A549 treated with RU486 at 1 μM for 4 hours (cell line): ENCODE measurements around the gene IRF9. TPM values are rescaled to one million over a fixed set of nuclear protein-coding genes. Genes with fewer than 3 reads are reported as not detected.

Experiments
- total RNA-seq: library from RNA; stranded (reverse); fragments of 200-300 nt; extraction: Qiagen RNA extraction; gene quantifications from 5 replicates; pipeline ENCODE4 v1.2.3, GENCODE V29; 2022; ENCODE audit warnings: low read depth

IRF9 gene
- total RNA-seq, 1 experiment from 2014 or later = 18.6 TPM

Other genes starting within 250 kb of the IRF9 start
- 42.2 to 47.9 TPM (median 46.2 TPM) in 5 replicates for gene DHRS4, start 207.5 kb upstream of the IRF9 start, total RNA-seq
- 22.1 to 37.0 TPM (median 30.3 TPM) in 5 replicates for gene DHRS4L2, start 172.3 kb upstream of the IRF9 start, total RNA-seq
- gene CARMIL3, start 109.3 kb upstream of the IRF9 start, total RNA-seq = 0.34 to 0.95 TPM (median 0.49 TPM) in 5 replicates
- not detected in 5 replicates for gene CPNE6, start 89.7 kb upstream of the IRF9 start, total RNA-seq
- gene PCK2, start 67.0 kb upstream of the IRF9 start, total RNA-seq = 16.5 to 22.6 TPM (median 20.9 TPM) in 5 replicates
- gene DCAF11, start 46.5 kb upstream of the IRF9 start, total RNA-seq = 19.5 to 23.6 TPM (median 20.5 TPM) in 5 replicates
- 0.72 to 1.2 TPM (median 0.80 TPM) in 5 replicates for gene NRL, start 46.3 kb upstream of the IRF9 start, total RNA-seq
- 0.17 to 0.31 TPM in 2 of 5 replicates, not detected in the others for gene FITM1, start 30.6 kb upstream of the IRF9 start, total RNA-seq
- 166 to 196 TPM (median 176 TPM) in 5 replicates for gene PSME1, start 25.1 kb upstream of the IRF9 start, total RNA-seq
- gene EMC9, start 19.7 kb upstream of the IRF9 start, total RNA-seq = 45.0 to 65.7 TPM (median 61.1 TPM) in 5 replicates
- 163 to 221 TPM (median 173 TPM) in 5 replicates for gene PSME2, start 14.7 kb upstream of the IRF9 start, total RNA-seq
- gene RNF31, start 13.8 kb upstream of the IRF9 start, total RNA-seq = 18.9 to 37.4 TPM (median 28.0 TPM) in 5 replicates
- 4.0 to 5.5 TPM (median 5.1 TPM) in 5 replicates for gene REC8, start 10.8 kb downstream of the IRF9 start, total RNA-seq
- gene IPO4, start 27.6 kb downstream of the IRF9 start, total RNA-seq = 79.3 to 90.2 TPM (median 86.3 TPM) in 5 replicates
- 63.2 to 70.0 TPM (median 67.6 TPM) in 5 replicates for gene TM9SF1, start 34.2 kb downstream of the IRF9 start, total RNA-seq
- gene TSSK4, start 44.4 kb downstream of the IRF9 start, total RNA-seq = not detected in 5 replicates
- gene CHMP4A, start 52.2 kb downstream of the IRF9 start, total RNA-seq = 71.9 to 101 TPM (median 93.0 TPM) in 5 replicates
- gene MDP1, start 54.8 kb downstream of the IRF9 start, total RNA-seq = 27.3 to 34.4 TPM (median 29.4 TPM) in 5 replicates
- 444 to 520 TPM (median 484 TPM) in 5 replicates for gene NEDD8, start 71.1 kb downstream of the IRF9 start, total RNA-seq
- gene GMPR2, start 71.7 kb downstream of the IRF9 start, total RNA-seq = 54.3 to 66.4 TPM (median 58.1 TPM) in 5 replicates
- 34.2 to 38.2 TPM (median 36.6 TPM) in 5 replicates for gene TINF2, start 81.4 kb downstream of the IRF9 start, total RNA-seq
- gene TGM1, start 101.9 kb downstream of the IRF9 start, total RNA-seq = 0.53 to 1.1 TPM (median 1.0 TPM) in 5 replicates
- 15.2 to 18.4 TPM (median 16.6 TPM) in 5 replicates for gene RABGGTA, start 110.3 kb downstream of the IRF9 start, total RNA-seq
- gene DHRS1, start 138.5 kb downstream of the IRF9 start, total RNA-seq = 10.3 to 14.0 TPM (median 13.1 TPM) in 5 replicates
- gene NOP9, start 138.6 kb downstream of the IRF9 start, total RNA-seq = 13.7 to 17.0 TPM (median 16.6 TPM) in 5 replicates
- gene CIDEB, start 146.7 kb downstream of the IRF9 start, total RNA-seq = 0.15 to 1.00 TPM (median 0.20 TPM) in 5 replicates
- gene LTB4R2, start 148.9 kb downstream of the IRF9 start, total RNA-seq = 2.5 to 5.7 TPM (median 4.3 TPM) in 5 replicates
- gene LTB4R, start 150.2 kb downstream of the IRF9 start, total RNA-seq = 3.7 to 6.6 TPM (median 6.4 TPM) in 5 replicates
- not detected in 5 replicates for gene ADCY4, start 173.8 kb downstream of the IRF9 start, total RNA-seq
- gene RIPK3, start 178.7 kb downstream of the IRF9 start, total RNA-seq = not detected in 5 replicates
- gene NFATC4, start 206.9 kb downstream of the IRF9 start, total RNA-seq = 0.29 to 0.67 TPM (median 0.47 TPM) in 4 of 5 replicates, not detected in the other
- gene NYNRIN, start 237.7 kb downstream of the IRF9 start, total RNA-seq = 0.16 to 0.78 TPM (median 0.18 TPM) in 5 replicates